A172 (cell line): ENCODE measurements around the gene SLC6A11. TPM values are rescaled to one million over a fixed set of nuclear protein-coding genes. Genes with fewer than 3 reads are reported as not detected.
A peak's percentile ranks its signal among the peaks of the same experiment; 100 is the strongest.

Experiments
- DNase-seq: peaks from one replicate; pipeline ENCODE4 v3.0.0-alpha.2; 2015; ENCODE audit warnings: low spot score
- total RNA-seq: library from RNA; depleted of rRNA; stranded (reverse); fragments of >200 nt; shearing (Covaris generic); gene quantifications from 2 replicates; pipeline ENCODE4 v1.2.3, GENCODE V29; 2014

The SLC6A11 gene
- total RNA-seq, 1 experiment from 2014 or later = not detected

GRCh38 chr3:10951295-10951926 lies 135.4 kb downstream of the SLC6A11 start:
- no peak for DNase-seq

GRCh38 chr3:10952525-10952924 lies 136.5 kb downstream of the SLC6A11 start:
- no peak for DNase-seq

GRCh38 chr3:10954740-10955139 lies 138.7 kb downstream of the SLC6A11 start:
- no peak for DNase-seq

- DNase-seq = no peak
Measured at GRCh38 chr3:10955711-10956453, 139.9 kb downstream of the SLC6A11 start.

GRCh38 chr3:10956531-10956930 lies 140.5 kb downstream of the SLC6A11 start:
- no peak for DNase-seq

GRCh38 chr3:10956986-10957385 lies 141.0 kb downstream of the SLC6A11 start:
- no peak for DNase-seq

GRCh38 chr3:10957976-10958749 lies 142.1 kb downstream of the SLC6A11 start:
- peak; percentile 57 for DNase-seq

- no peak for DNase-seq
Measured at GRCh38 chr3:10960255-10960654, 144.2 kb downstream of the SLC6A11 start.

GRCh38 chr3:10961921-10962320 lies 145.9 kb downstream of the SLC6A11 start:
- DNase-seq = no peak

GRCh38 chr3:10962481-10963036 lies 146.5 kb downstream of the SLC6A11 start:
- no peak for DNase-seq

GRCh38 chr3:10964537-10965167 lies 148.6 kb downstream of the SLC6A11 start:
- peak; percentile 47 for DNase-seq

GRCh38 chr3:10968401-10968800 lies 152.4 kb downstream of the SLC6A11 start:
- DNase-seq = no peak

GRCh38 chr3:10970306-10970960 lies 154.4 kb downstream of the SLC6A11 start:
- no peak for DNase-seq

GRCh38 chr3:10972072-10972782 lies 156.2 kb downstream of the SLC6A11 start:
- no peak for DNase-seq

GRCh38 chr3:10973046-10973595 lies 157.1 kb downstream of the SLC6A11 start:
- no peak for DNase-seq

GRCh38 chr3:10974131-10974530 lies 158.1 kb downstream of the SLC6A11 start:
- DNase-seq = no peak

GRCh38 chr3:10974746-10975375 lies 158.8 kb downstream of the SLC6A11 start:
- no peak for DNase-seq

GRCh38 chr3:10975695-10976234 lies 159.7 kb downstream of the SLC6A11 start:
- DNase-seq = no peak

GRCh38 chr3:10976770-10977169 lies 160.7 kb downstream of the SLC6A11 start:
- DNase-seq = no peak
